Measurements from ENCODE around the gene COX19.
"Not testable (repeated sequence)": the region's sequence is repeated elsewhere in the genome, so short reads cannot be mapped to it uniquely, and the experiment has no call there.

Gene COX19

GRCh38 chr7:943793-944192 is 31.6 kb downstream of the COX19 start:
- 84 to 85% methylated on average over 4 of the region's 4 CpGs for WGBS, 2 experiments
- H3K9me3 ChIP-seq (ENCODE audit: control insufficient read depth, low read length); H3K4me1 ChIP-seq (ENCODE audit: control insufficient read depth, insufficient read depth, low read length); H3K4me3 ChIP-seq (ENCODE audit: insufficient read depth, low read depth, low read length); H3K36me3 ChIP-seq (ENCODE audit: control insufficient read depth, insufficient read depth, low read length); H3K27ac ChIP-seq (ENCODE audit: insufficient read depth, low read depth, low read length, poor library complexity, severe bottlenecking): not testable (repeated sequence)
- H3K27me3 ChIP-seq (ENCODE audit: control insufficient read depth, insufficient read depth, low read length, poor library complexity, severe bottlenecking), result peaks cover 22% of the 10 kb centered on the region

- H3K36me3 ChIP-seq (ENCODE audit: control insufficient read depth, insufficient read depth, low read length), result no peaks in the 10 kb centered on the region
- H3K9me3 ChIP-seq (ENCODE audit: control insufficient read depth, low read length), result no peaks in the 10 kb centered on the region
- 60 to 73% methylated on average over 1 to 2 of the region's 2 CpGs for WGBS, 2 experiments
- H3K27me3 ChIP-seq (ENCODE audit: control insufficient read depth, insufficient read depth, low read length, poor library complexity, severe bottlenecking), result peaks cover 22% of the 10 kb centered on the region
- no peaks in the 10 kb centered on the region for H3K4me1 ChIP-seq (ENCODE audit: control insufficient read depth, insufficient read depth, low read length)
- no peak overlapping the region for H3K27ac ChIP-seq (ENCODE audit: insufficient read depth, low read depth, low read length, poor library complexity, severe bottlenecking)
- no peak overlapping the region for H3K4me3 ChIP-seq (ENCODE audit: insufficient read depth, low read depth, low read length)
Observed at GRCh38 chr7:940599-941408, 34.5 kb downstream of the COX19 start.

- Histone ChIP-seq H3K9me3 (ENCODE audit: control insufficient read depth, low read length) (no peaks in the 10 kb centered on the region), H3K36me3 (ENCODE audit: control insufficient read depth, insufficient read depth, low read length) (no peaks in the 10 kb centered on the region), H3K27ac (ENCODE audit: insufficient read depth, low read depth, low read length, poor library complexity, severe bottlenecking) (no peak overlapping the region), H3K4me3 (ENCODE audit: insufficient read depth, low read depth, low read length) (no peak overlapping the region), H3K27me3 (ENCODE audit: control insufficient read depth, insufficient read depth, low read length, poor library complexity, severe bottlenecking) (peaks cover 22% of the 10 kb centered on the region), H3K4me1 (ENCODE audit: control insufficient read depth, insufficient read depth, low read length) (no peaks in the 10 kb centered on the region)
- WGBS, 2 experiments, result 94% methylated on average over 4 of the region's 4 CpGs
Observed at GRCh38 chr7:939843-940242, 35.5 kb downstream of the COX19 start.

GRCh38 chr7:938546-939185 is 36.7 kb downstream of the COX19 start:
- Histone ChIP-seq H3K27ac (ENCODE audit: insufficient read depth, low read depth, low read length, poor library complexity, severe bottlenecking) (no peak overlapping the region), H3K36me3 (ENCODE audit: control insufficient read depth, insufficient read depth, low read length) (no peaks in the 10 kb centered on the region), H3K9me3 (ENCODE audit: control insufficient read depth, low read length) (no peaks in the 10 kb centered on the region), H3K27me3 (ENCODE audit: control insufficient read depth, insufficient read depth, low read length, poor library complexity, severe bottlenecking) (peaks cover 22% of the 10 kb centered on the region), H3K4me3 (ENCODE audit: insufficient read depth, low read depth, low read length) (no peak overlapping the region), H3K4me1 (ENCODE audit: control insufficient read depth, insufficient read depth, low read length) (no peaks in the 10 kb centered on the region)
- WGBS, 2 experiments, result 95% methylated on average over 27 of the region's 27 CpGs

- Histone ChIP-seq H3K4me1 (ENCODE audit: control insufficient read depth, insufficient read depth, low read length) (no peaks in the 10 kb centered on the region), H3K27ac (ENCODE audit: insufficient read depth, low read depth, low read length, poor library complexity, severe bottlenecking) (no peak overlapping the region), H3K36me3 (ENCODE audit: control insufficient read depth, insufficient read depth, low read length) (no peaks in the 10 kb centered on the region), H3K4me3 (ENCODE audit: insufficient read depth, low read depth, low read length) (no peak overlapping the region), H3K9me3 (ENCODE audit: control insufficient read depth, low read length) (no peaks in the 10 kb centered on the region), H3K27me3 (ENCODE audit: control insufficient read depth, insufficient read depth, low read length, poor library complexity, severe bottlenecking) (peaks cover 20% of the 10 kb centered on the region)
- WGBS, 2 experiments, result 88% methylated on average over 16 of the region's 16 CpGs
Observed at GRCh38 chr7:937856-938484, 37.4 kb downstream of the COX19 start.

GRCh38 chr7:936386-937054 is 38.8 kb downstream of the COX19 start:
- no peak overlapping the region for H3K4me3 ChIP-seq (ENCODE audit: insufficient read depth, low read depth, low read length)
- H3K27me3 ChIP-seq (ENCODE audit: control insufficient read depth, insufficient read depth, low read length, poor library complexity, severe bottlenecking), result peaks cover 10% of the 10 kb centered on the region
- H3K27ac ChIP-seq (ENCODE audit: insufficient read depth, low read depth, low read length, poor library complexity, severe bottlenecking), result no peak overlapping the region
- H3K9me3 ChIP-seq (ENCODE audit: control insufficient read depth, low read length), result no peaks in the 10 kb centered on the region
- H3K36me3 ChIP-seq (ENCODE audit: control insufficient read depth, insufficient read depth, low read length), result no peaks in the 10 kb centered on the region
- 87 to 88% methylated on average over 22 of the region's 22 CpGs for WGBS, 2 experiments
- H3K4me1 ChIP-seq (ENCODE audit: control insufficient read depth, insufficient read depth, low read length), result no peaks in the 10 kb centered on the region

GRCh38 chr7:935874-936385 is 39.4 kb downstream of the COX19 start:
- no peak overlapping the region for H3K27ac ChIP-seq (ENCODE audit: insufficient read depth, low read depth, low read length, poor library complexity, severe bottlenecking)
- WGBS, 2 experiments, result 92 to 94% methylated on average over 28 of the region's 28 CpGs
- no peaks in the 10 kb centered on the region for H3K9me3 ChIP-seq (ENCODE audit: control insufficient read depth, low read length)
- no peaks in the 10 kb centered on the region for H3K4me1 ChIP-seq (ENCODE audit: control insufficient read depth, insufficient read depth, low read length)
- H3K27me3 ChIP-seq (ENCODE audit: control insufficient read depth, insufficient read depth, low read length, poor library complexity, severe bottlenecking), result peaks cover 5% of the 10 kb centered on the region
- no peak overlapping the region for H3K4me3 ChIP-seq (ENCODE audit: insufficient read depth, low read depth, low read length)
- no peaks in the 10 kb centered on the region for H3K36me3 ChIP-seq (ENCODE audit: control insufficient read depth, insufficient read depth, low read length)

- Histone ChIP-seq H3K27me3 (ENCODE audit: control insufficient read depth, insufficient read depth, low read length, poor library complexity, severe bottlenecking) (no peaks in the 10 kb centered on the region), H3K4me3 (ENCODE audit: insufficient read depth, low read depth, low read length) (no peak overlapping the region), H3K27ac (ENCODE audit: insufficient read depth, low read depth, low read length, poor library complexity, severe bottlenecking) (no peak overlapping the region), H3K36me3 (ENCODE audit: control insufficient read depth, insufficient read depth, low read length) (no peaks in the 10 kb centered on the region), H3K4me1 (ENCODE audit: control insufficient read depth, insufficient read depth, low read length) (no peaks in the 10 kb centered on the region), H3K9me3 (ENCODE audit: control insufficient read depth, low read length) (no peaks in the 10 kb centered on the region)
- 92% methylated on average over 46 of the region's 46 CpGs for WGBS, 2 experiments
Observed at GRCh38 chr7:935164-935873, 40.0 kb downstream of the COX19 start.

- H3K4me1 ChIP-seq (ENCODE audit: control insufficient read depth, insufficient read depth, low read length), result no peaks in the 10 kb centered on the region
- no peaks in the 10 kb centered on the region for H3K36me3 ChIP-seq (ENCODE audit: control insufficient read depth, insufficient read depth, low read length)
- no peaks in the 10 kb centered on the region for H3K9me3 ChIP-seq (ENCODE audit: control insufficient read depth, low read length)
- no peak overlapping the region for H3K27ac ChIP-seq (ENCODE audit: insufficient read depth, low read depth, low read length, poor library complexity, severe bottlenecking)
- H3K27me3 ChIP-seq (ENCODE audit: control insufficient read depth, insufficient read depth, low read length, poor library complexity, severe bottlenecking), result no peaks in the 10 kb centered on the region
- 93 to 94% methylated on average over 34 of the region's 34 CpGs for WGBS, 2 experiments
- no peak overlapping the region for H3K4me3 ChIP-seq (ENCODE audit: insufficient read depth, low read depth, low read length)
Observed at GRCh38 chr7:934469-935163, 40.7 kb downstream of the COX19 start.

All from ectodermal cell (in vitro differentiated cells).